Erythroblast (primary cell): ENCODE measurements around the gene SNAPC1.

ENCODE experiments used
- GATA1 ChIP-seq: IDR thresholded peaks from 2 replicates; pipeline ENCODE4 v1.6.1; 2011; ENCODE audit warnings: low read depth, mild to moderate bottlenecking, control low read depth, low read length, moderate library complexity
- POLR2A ChIP-seq: IDR thresholded peaks from 2 replicates; pipeline ENCODE4 v1.6.1; 2011; ENCODE audit warnings: mild to moderate bottlenecking, low read length

DNA sequence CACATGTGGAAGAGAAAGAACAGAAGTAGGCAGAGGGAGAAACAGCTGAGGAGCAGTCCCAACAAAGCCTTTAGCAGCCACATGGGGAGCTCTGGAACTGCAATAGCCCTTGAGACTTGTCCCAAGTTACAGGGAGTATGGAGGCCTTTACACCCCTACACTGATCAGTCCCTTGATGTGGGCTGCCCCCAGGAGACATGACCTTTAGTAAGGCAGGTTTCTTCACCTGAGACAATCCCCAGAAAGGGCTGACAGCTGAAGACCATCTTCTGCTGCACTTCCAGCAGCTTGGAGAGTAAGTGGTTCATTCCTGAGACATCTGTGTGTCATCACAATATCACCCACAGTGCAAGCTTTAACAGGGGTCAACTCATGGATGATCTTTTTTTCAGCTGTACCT, 8.6 kb upstream of the SNAPC1 start:
- TF ChIP-seq POLR2A = no peak
- TF ChIP-seq GATA1 = no peak
